GM18519 (cell line): ENCODE measurements around the gene STPG1.

ENCODE experiments used
- ATAC-seq: cut with Tn5 transposase; IDR thresholded peaks from one replicate; pipeline ENCODE4 v1.9.1; 2021; ENCODE audit warnings: mild to moderate bottlenecking, moderate library complexity; ENCODE audit not compliant: unreplicated experiment, low FRiP score

Gene STPG1

DNA sequence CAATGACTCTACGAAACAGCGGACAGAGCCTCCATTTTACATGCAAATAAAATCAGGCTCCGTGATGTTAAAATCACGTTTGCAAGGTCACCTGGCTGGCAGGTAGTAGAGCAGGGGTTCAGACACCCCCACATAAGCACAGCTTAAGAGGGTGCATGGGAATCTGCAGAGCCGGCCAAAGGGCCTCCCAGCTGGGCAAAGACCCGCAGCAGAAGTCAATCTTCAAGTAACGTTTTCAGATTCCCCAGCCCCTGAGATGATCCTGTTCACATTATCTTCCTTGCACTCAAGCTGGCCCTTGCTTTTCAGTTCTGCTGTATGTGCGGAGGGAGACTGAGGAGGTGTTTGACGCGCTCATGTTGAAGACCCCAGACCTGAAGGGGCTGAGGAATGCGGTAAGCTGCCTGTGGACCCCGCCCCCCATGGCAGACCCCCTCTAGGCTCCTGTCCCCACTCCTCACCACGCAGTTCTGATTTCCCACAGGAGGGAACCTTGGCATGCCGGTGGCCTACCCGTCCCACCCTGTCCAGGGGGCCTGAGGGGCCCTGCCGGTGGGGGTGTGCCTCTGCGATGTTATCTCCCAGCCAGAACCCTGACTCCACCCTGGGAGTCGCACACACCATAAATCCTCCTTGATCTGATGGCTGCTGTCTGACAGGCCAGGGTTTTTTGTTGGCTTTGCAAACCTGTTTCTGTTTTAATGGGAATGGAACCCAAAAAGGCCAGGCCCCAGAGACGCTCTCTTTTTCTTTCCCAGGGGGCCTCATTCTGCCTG lies 66.2 kb downstream of the STPG1 start:
- ATAC-seq, result no peak

DNA sequence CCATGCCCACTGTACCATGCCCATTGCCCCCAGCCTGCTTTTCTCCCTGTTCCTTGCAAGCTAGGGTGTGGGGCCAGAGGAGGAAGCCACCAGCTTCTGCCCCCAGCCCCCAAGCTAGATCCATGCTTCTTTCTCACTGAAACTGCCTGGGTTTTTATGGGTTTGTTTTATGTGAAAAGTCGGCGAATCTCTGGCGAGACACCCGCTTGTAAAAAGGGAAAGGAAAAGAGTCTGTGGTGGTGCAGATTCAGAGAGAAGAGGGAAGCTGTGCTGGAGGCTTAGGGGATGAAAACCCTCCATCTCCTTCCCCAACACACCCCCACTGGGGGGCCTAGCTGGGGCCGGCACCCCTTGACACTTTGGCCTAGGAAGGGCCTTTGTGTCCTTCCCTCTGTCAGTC lies 68.2 kb downstream of the STPG1 start:
- ATAC-seq, result no peak

DNA sequence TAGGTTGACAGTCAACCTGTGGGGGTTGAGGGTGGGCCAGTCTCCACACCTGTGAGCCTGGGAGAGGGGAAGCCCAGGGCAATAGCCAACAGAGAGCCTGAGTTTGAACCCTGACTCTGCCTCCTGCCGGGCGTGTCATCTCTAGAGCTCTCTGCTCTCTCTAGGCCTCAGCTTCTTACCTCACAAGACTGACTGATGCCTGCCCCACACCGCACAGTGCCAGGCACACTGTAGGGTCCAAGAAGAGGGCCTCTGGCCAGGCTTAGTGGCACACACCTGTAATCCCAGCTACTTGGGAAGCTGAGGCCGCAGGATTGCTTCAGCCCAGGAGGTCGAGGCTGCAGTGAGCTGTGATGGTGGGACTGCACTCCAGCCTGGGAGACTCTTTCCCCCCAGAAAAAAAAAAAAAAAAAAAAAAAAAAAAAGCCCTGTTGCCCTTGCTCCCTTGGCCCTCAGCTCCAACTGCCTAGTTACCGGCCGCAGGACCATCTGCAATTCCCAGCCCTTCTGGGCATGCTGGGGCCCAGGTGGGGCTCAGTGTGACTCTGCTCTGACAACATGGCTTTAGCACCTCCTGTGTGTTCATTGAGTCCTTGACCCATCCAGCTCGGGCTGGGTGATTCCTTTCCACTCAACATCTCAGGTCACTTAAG lies 69.4 kb downstream of the STPG1 start:
- no peak for ATAC-seq

DNA sequence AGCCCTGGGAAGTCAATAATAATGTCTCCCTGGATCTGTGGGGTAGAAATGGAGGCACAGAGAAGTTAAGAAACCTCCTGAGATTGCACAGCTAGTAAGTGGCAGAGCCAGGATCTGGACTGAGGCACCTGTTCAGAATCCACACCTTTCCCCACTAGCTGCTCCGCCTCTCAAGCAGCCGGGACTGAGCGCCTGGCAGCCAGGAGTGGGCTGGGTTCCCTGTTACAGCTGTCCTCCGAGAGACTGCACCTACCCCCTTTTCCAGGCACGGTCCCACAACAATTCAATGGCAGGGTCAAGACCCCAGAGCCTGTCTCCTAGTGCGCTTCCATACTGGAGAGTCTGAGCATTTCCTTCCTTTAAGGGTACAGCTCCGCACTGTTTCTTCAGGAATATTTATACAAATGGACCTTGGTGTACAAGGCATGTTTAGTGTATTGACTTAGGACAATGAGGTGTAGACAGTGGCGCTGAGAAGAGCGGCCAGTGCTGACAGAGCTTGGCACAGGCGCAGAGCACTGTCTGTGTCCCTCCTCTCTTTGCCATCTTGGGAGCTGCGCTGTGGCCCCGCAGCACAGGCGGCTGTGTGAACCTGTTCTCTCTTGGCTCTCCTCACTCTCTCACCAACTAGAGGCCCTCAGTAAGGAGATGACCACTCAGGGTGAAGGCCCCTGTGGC lies 70.0 kb downstream of the STPG1 start:
- no peak for ATAC-seq

DNA sequence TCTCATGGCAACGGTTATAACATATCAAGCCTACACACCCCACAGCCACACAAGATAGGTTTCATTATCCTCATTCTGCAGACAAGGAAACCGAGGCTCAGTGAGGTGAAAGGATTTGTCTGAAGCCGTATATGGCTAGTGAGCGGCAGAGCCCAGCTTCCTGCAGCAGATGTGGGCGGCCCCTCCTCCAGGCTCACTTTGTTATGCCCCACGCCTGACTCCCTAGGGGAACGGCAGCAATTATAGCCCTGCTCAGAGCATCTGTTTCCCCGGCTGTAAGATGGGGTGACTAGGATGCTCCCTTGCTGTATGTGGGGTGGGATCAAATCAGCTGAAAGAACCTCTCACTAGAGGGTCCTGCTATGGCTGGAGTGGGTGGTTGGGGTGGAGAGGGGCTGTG lies 72.3 kb downstream of the STPG1 start:
- ATAC-seq, result no peak

DNA sequence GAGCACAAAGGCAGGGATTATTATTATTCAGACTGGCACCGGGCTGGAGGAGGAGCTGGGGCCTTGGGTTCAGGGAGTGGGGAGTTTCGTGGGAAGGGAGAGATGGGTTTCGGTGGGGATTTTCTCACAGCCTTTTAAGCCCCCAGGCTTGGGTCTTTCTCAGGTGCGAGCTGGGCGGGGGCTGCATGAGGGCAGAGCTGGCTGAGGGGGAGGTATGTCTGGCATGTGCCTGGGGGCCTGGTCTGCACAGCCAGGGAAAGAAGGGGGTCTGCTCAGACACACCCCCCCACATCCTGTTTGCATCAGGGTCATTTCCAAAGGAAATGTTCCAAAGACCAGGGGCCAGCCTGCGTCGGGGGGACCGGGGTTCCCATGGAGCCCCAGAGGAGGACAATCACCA lies 72.8 kb downstream of the STPG1 start:
- ATAC-seq, result no peak

DNA sequence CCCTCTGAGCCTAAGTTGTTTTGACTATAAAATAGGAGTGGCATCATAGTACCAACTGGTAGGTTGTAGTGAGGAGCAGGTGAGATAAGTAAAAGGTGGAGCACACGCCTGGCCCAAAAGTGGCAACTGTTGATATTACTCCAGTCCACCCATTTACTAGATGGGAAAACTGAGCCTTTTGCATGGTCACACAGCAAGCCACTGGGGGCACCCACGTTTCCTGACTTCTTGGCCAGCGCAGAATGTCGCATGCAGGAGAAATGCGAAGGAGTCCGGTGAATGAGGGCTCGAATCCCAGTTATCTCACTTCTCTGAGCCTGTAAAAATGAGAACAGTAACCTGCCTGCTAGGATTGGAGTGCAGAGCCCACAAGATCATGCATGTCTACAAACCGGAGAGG lies 73.6 kb downstream of the STPG1 start:
- ATAC-seq, result no peak

DNA sequence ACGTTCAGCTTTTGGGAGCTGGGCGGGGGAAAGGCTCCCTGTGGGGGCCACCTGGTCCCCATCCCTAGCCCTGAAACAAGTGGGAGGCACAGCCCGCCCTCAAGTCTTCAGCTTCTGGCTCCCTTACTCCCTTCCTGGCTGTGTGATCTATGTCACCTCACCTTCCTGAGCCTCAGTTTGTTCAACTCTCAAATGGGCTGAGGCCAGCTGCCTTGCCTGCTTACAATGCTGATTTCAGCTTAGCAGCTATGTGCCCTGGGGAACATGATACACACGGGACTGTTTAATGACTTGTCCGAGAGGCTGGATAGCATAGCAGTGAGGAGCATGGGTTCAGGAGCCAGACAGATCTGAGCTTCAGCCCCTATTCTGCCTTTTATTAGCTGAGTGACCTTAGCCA lies 75.1 kb downstream of the STPG1 start:
- no peak for ATAC-seq

DNA sequence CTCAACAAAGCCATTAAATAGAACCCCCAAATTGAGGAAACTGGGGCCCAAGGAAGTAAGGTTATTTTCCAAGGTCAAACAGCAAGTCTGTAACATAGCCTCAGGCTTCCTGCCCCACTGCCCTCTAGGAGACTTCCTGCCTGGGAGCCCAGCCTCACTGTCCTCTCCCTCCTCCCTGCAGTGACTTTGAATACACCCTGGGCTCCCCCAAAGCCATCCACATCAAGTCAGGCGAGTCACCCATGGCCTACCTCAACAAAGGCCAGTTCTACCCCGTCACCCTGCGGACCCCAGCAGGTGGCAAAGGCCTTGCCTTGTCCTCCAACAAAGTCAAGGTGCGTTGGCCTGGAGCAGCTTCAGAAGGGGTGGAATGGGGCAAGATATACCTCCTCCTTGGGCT lies 76.1 kb downstream of the STPG1 start:
- no peak for ATAC-seq

DNA sequence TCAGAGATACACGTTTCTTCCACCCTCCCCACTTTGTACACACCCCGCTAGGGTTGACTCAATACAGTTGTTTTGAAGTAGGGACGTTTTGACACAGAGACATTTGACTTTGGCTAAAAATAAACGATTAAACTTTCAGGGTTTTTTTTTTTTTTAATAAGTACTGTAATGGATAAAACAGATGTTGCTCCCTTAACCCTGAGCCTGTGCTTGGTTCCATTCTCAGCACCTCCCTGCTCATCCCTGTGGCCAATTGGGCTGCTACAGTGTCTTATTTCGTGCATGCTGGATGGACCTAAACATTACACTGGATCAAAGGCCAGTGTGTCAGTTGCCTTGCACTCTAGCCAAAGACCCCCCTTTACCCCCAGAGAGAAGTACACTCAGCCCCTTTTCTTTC lies 77.5 kb downstream of the STPG1 start:
- no peak for ATAC-seq

DNA sequence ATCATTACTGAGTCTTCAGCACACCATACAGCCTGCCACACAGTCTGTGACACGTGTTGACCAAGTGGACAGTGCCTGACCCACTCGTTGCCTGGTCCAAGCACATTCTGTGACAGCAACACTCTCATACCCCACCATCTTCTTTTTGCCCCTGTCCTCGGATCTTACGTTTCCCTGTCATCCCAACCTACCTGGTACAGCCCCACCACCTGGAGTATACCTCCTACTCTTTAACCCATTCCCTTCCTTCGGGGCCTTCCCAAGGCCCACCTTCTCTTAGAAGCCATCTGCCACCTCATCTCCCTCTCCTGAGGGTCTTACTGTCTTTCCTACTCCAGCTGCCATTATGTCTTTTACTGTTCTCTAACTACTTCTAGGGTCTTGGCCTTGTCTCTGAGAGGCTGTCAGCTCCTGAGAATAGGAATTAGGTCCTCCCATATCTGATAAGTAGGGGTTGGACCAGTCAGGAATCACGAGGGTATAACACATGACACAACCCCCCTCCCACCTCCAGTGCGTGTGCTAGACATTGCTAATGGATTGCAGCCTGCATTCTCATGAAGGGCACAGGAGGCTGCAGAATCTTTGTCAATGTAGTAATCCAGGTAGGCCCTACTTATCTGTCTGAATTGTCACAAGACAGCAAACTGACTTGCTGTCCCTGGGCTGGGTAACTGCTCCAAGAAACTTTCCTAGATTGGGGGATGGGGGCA lies 81.5 kb downstream of the STPG1 start:
- no peak for ATAC-seq

DNA sequence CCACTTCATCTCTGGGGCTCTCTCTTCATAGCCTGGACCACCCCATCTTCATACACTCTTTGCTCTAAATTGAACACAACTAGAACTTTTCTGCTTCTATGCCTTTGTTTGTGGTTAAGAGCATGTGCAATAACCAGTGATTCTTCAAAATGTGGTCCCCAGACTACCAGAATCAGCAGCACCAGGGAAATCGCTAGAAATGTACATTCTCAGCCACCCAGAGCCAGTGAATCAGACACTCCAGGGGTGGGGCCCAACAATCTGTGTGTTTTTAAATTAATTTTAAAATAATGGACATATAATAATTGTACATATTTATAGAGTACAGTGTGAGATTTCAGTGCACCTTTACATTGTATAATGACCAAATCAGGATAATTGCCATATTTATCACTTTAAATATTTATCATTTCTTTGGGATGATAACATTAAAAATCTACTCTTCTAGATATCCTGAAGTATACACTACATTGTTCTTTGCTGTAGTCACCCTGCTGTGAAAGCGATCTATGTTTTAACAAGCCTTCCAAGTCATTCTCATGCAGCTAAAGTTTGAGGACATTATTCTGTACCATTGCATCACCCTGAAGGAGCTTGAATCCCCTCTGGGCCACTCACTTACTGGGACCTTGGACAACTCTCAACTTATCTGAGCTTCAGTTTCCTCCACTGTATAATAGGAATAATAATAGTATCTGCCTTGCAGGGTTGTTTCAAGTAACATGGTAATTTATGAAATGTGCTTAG lies 83.6 kb downstream of the STPG1 start:
- no peak for ATAC-seq

DNA sequence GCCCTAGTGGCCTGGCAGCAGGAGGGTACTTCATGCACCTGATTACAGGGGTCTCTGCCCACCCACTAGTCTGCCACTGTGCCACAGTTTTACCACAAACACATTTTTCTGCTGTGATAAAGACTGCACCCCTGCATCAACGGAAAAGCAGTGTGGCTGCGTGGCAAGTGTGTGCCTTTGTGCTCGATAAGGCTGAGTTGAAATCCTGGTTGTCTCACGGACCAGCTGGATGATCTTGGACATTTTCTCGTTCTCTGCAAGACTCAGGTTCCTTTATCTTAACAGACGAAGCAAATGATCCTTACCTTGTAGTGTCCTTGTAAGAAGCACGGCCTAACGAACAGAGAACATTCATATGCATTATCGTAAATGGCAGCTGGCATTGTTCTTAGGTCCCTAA lies 84.3 kb downstream of the STPG1 start:
- ATAC-seq, result no peak

DNA sequence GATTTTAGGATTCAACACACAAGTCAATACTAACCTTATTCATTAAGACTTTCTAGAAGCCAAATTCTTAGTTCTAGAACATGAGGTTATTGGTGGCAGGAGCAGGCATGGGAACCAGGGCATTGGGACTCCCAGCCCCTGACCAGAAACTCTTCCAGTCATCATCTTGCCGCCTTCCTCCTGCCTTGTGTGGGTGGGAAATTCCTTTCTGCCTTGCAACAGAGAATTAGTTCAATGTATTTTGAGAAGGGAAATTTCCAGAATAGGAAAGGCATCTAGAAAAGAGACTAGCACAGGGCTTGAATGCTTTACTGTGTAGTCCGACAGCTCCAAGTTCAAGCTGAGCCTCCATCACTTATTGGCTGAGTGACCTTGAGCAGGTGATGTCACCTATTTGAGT lies 85.7 kb downstream of the STPG1 start:
- ATAC-seq, result no peak

DNA sequence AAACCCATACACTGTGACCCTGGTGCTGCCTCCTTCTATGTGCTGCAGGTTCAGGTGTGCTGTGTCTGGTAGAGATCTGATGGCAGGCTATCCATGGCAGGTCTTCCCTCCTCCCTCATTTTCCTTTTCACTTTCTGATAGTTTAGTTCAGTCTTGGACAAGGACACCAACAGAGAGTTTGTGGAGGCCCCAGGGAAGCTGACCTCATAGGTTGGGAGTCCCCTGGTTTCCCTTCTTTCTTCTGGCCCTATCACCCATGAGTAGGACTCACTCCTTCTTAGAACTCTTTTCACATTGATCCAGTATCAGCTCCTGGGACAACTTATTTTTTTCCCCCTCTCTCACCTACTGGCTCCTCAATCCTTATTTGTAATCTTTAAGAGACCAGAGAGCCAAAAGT lies 86.1 kb downstream of the STPG1 start:
- no peak for ATAC-seq

DNA sequence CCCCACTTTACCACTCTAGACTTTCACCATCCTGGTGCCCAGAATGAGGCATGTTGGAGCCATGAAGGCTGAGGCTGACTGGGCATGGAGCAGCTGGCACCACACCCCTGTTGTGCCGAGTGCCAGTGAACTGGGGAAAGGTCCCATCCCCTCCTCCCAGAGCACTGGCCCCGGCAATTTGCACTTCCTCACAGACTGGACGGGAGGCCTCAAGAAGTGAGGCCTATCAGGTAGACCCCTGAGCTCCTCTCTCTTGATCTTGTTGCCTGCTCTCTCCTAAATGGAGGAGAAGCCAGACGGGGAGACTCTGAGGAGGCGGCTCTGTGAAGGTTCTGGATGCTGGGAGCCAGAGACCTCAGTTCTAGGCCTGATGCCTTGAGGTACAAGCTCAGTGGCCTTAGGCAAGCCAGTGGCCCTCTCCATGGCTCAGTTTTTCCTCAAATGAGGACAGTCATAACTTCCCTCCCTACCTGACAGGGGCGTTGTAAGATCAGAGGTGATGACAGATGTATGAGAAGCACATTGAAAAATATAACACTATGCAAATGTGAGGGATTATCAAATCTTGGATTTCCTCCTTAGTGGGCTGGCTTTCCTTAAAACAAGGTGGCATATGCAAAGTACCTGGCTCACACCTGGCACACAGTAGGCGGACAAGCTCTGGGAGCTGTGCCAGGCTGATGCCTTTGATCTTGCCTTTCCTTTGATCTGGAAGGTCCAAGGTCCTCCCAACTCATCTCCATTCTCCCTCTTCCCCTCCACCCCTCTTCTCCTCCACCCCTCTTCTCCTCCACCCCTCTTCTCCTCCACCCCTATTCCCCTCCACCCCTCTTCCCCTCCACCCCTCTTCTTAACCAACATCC lies 87.8 kb downstream of the STPG1 start:
- ATAC-seq, result no peak

DNA sequence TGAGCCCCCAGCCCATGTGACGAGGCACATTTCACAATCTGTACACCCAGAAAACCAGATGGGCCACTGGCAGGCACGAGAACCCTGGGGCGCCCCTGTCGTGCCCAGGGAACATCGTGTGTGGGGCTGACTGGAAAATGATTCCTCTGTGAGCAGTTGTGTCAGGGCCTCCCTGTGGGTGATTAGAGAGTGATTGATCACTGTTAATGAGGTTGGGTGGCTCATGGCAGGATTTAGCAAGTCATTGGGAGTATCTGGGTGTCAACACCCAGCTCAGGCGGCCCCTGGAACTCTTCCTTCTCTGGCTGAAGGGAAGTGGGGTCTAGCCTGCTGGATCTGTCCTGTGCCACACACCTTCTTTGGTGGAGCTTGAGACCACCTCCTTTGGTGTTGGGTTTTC lies 88.7 kb downstream of the STPG1 start:
- ATAC-seq, result no peak

DNA sequence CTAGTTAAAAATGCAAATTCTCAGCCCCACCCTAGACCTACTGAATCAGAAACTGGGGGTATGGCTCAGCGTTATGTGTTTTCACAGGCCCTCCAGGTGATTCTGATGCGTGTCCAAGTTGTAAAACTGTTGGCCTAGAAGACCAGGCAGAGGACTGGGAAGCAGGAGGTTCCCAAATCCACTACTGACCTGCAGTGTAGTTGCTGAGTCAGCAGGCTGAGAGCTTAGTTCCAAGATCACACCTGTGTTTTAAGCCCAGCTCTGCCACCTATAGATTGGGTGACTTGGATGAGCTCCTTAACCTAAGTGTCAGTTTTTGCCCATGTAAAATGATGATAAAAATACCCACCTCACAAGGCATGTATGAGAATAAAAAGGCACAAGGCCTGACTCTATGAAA lies 90.3 kb downstream of the STPG1 start:
- no peak for ATAC-seq

DNA sequence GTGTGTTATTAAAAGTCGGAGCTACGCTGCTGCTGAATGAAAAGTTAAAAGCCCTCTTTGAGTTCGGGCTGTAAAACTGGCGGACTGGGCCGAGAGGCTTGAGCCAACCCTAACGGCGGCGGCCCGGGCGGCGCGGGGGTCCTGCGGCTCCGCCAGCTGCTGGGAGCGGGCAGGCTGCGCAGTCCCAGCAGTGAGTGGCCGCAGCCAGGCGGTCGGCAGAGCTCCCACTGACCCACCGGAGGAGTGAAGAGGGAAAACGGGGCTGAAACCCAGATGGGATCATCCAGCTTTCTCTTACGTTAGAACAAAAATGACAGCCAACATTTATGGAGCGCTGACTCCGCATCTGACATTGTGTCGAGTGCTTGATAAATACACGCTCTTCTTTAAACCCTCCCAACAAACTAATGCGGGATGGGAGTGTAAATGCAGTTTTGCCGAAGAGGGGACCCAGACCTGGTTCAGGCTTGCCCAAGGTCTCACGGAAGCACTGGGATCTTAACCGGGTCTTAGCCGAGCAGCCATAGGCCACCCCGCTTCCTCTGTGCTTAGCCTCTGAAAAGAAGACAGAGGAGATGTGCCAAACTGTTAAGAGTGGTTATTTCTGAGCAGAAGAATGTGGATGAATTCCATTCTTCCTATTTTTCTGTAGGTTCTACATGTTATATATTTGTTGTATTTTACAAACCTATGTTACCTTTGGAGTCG lies 91.0 kb downstream of the STPG1 start:
- ATAC-seq, result no peak
